WTC11 (cell line): ENCODE results near the gene SLC2A5. TPM values are rescaled to one million over a fixed set of nuclear protein-coding genes. Genes with fewer than 3 reads are reported as not detected.

Source experiments
- ATAC-seq: fragments of 200-7000 bp; cut with Tn5 transposase; 2 replicates; pipeline ENCODE4 v1.10.0; 2021; ENCODE audit warnings: mild to moderate bottlenecking, moderate library complexity
- CTCF ChIA-PET: fragments of 300-600 bp; sonication (Branson Sonifier 250); formaldehyde crosslinking; loops from one replicate; lab custom pipeline; 2021; ENCODE audit warnings: antibody characterized with exemption; lab: Charles Lee
- POLR2A ChIA-PET: fragments of 350-600 bp; sonication (Branson Sonifier 250); formaldehyde crosslinking; loops from one replicate; lab custom pipeline; 2021; ENCODE audit warnings: antibody characterized with exemption; lab: Charles Lee
- DNase-seq: peaks from one replicate; pipeline ENCODE4 v3.0.0; 2021; ENCODE audit warnings: low spot score
- H3K27ac Mint-ChIP-seq: 2 replicates; pipeline ENCODE4 v1.8.0; 2021; ENCODE audit warnings: mixed read lengths
- H3K27me3 Mint-ChIP-seq: 2 replicates; pipeline ENCODE4 v1.8.0; 2021; ENCODE audit warnings: low read depth, mild to moderate bottlenecking, moderate library complexity, mixed read lengths
- H3K36me3 Mint-ChIP-seq: 2 replicates; pipeline ENCODE4 v1.8.0; 2021; ENCODE audit warnings: mixed read lengths
- H3K4me1 Mint-ChIP-seq: 2 replicates; pipeline ENCODE4 v1.8.0; 2022; ENCODE audit warnings: mixed read lengths
- H3K4me3 Mint-ChIP-seq: 2 replicates; pipeline ENCODE4 v1.8.0; 2021; ENCODE audit warnings: mild to moderate bottlenecking, moderate library complexity, mixed read lengths
- H3K9me3 Mint-ChIP-seq: 2 replicates; pipeline ENCODE4 v1.8.0; 2021; ENCODE audit warnings: mixed read lengths
- AR ChIP-seq: fragments of 250-450 bp; sonication (Bioruptor Pico); IDR thresholded peaks from 2 replicates; pipeline ENCODE4 v1.9.0; 2021; ENCODE audit warnings: mild to moderate bottlenecking
- CBFB ChIP-seq: sonication (generic); formaldehyde crosslinking; IDR thresholded peaks from 2 replicates; pipeline ENCODE4 v1.8.1; 2022; ENCODE audit warnings: mild to moderate bottlenecking, low read depth, missing genetic modification reagents
- CDX4 ChIP-seq: fragments of 250-450 bp; sonication (Bioruptor Pico); IDR thresholded peaks from 2 replicates; pipeline ENCODE4 v1.9.0; 2021; ENCODE audit warnings: moderate library complexity, mild to moderate bottlenecking, inconsistent platforms, borderline replicate concordance
- CTCF ChIP-seq: fragments of 200-600 bp; IDR thresholded peaks from 2 replicates; pipeline ENCODE4 v1.8.0; 2022; ENCODE audit warnings: antibody characterized with exemption
- EMX1 ChIP-seq: fragments of 250-450 bp; sonication (Bioruptor Pico); IDR thresholded peaks from 2 replicates; pipeline ENCODE4 v1.8.0; 2021; ENCODE audit warnings: mild to moderate bottlenecking
- ESRRA ChIP-seq: sonication (generic); formaldehyde crosslinking; IDR thresholded peaks from 2 replicates; pipeline ENCODE4 v1.8.1; 2022; ENCODE audit warnings: mild to moderate bottlenecking, missing genetic modification reagents, borderline replicate concordance
- ETV6 ChIP-seq: sonication (generic); formaldehyde crosslinking; IDR thresholded peaks from 2 replicates; pipeline ENCODE4 v1.8.1; 2022; ENCODE audit warnings: mild to moderate bottlenecking, missing genetic modification reagents
- FOXP1 ChIP-seq: sonication (generic); formaldehyde crosslinking; IDR thresholded peaks from 2 replicates; pipeline ENCODE4 v1.8.0; 2022; ENCODE audit warnings: missing genetic modification reagents, mild to moderate bottlenecking, moderate library complexity, borderline replicate concordance
- GRHL2 ChIP-seq: fragments of 250-450 bp; sonication (Bioruptor Pico); IDR thresholded peaks from 2 replicates; pipeline ENCODE4 v1.8.0; 2022; ENCODE audit warnings: mild to moderate bottlenecking, moderate library complexity; ENCODE audit not compliant: insufficient replicate concordance, severe bottlenecking
- JUN ChIP-seq: sonication (generic); formaldehyde crosslinking; IDR thresholded peaks from 2 replicates; pipeline ENCODE4 v1.8.0; 2023; ENCODE audit warnings: mild to moderate bottlenecking, missing genetic modification reagents
- MXD4 ChIP-seq: fragments of 250-450 bp; sonication (Bioruptor Pico); IDR thresholded peaks from 2 replicates; pipeline ENCODE4 v1.8.0; 2021; ENCODE audit warnings: mild to moderate bottlenecking, moderate library complexity, borderline replicate concordance
- NFE2L1 ChIP-seq: sonication (generic); formaldehyde crosslinking; IDR thresholded peaks from 2 replicates; pipeline ENCODE4 v1.8.1; 2023; ENCODE audit warnings: missing genetic modification reagents
- NFYB ChIP-seq: sonication (generic); formaldehyde crosslinking; conservative IDR thresholded peaks from 2 replicates; pipeline ENCODE4 v1.8.0; 2022; ENCODE audit warnings: low read depth, missing genetic modification reagents
- OVOL2 ChIP-seq: fragments of 250-450 bp; sonication (Bioruptor Pico); IDR thresholded peaks from 2 replicates; pipeline ENCODE4 v1.9.0; 2021; ENCODE audit warnings: mild to moderate bottlenecking, borderline replicate concordance
- PRRX2 ChIP-seq: fragments of 250-450 bp; sonication (Bioruptor Pico); IDR thresholded peaks from 2 replicates; pipeline ENCODE4 v1.8.0; 2021; ENCODE audit warnings: mild to moderate bottlenecking
- SMAD3 ChIP-seq: sonication (generic); formaldehyde crosslinking; IDR thresholded peaks from 2 replicates; pipeline ENCODE4 v1.8.0; 2022; ENCODE audit warnings: missing genetic modification reagents, mild to moderate bottlenecking, borderline replicate concordance
- SOX15 ChIP-seq: fragments of 250-450 bp; sonication (Bioruptor Pico); IDR thresholded peaks from 2 replicates; pipeline ENCODE4 v1.9.0; 2021; ENCODE audit warnings: mild to moderate bottlenecking
- STAT6 ChIP-seq: sonication (generic); formaldehyde crosslinking; conservative IDR thresholded peaks from 2 replicates; pipeline ENCODE4 v1.8.1; 2023; ENCODE audit warnings: mild to moderate bottlenecking, low read depth, missing genetic modification reagents, moderate library complexity
- TP53 ChIP-seq: sonication (generic); formaldehyde crosslinking; IDR thresholded peaks from 2 replicates; pipeline ENCODE4 v1.8.1; 2023; ENCODE audit warnings: mild to moderate bottlenecking, missing genetic modification reagents
- USF2 ChIP-seq: sonication (generic); formaldehyde crosslinking; IDR thresholded peaks from 2 replicates; pipeline ENCODE4 v1.8.1; 2023; ENCODE audit warnings: mild to moderate bottlenecking, missing genetic modification reagents, moderate library complexity
- ZBTB43 ChIP-seq: sonication (generic); formaldehyde crosslinking; IDR thresholded peaks from 2 replicates; pipeline ENCODE4 v1.8.1; 2023; ENCODE audit warnings: mild to moderate bottlenecking, missing genetic modification reagents
- ZNF219 ChIP-seq: sonication (generic); formaldehyde crosslinking; IDR thresholded peaks from 2 replicates; pipeline ENCODE4 v1.8.0; 2023; ENCODE audit warnings: missing genetic modification reagents, mild to moderate bottlenecking, borderline replicate concordance
- total RNA-seq: library from RNA; stranded (reverse); gene quantifications from 3 replicates; pipeline ENCODE4 v1.2.3, GENCODE V29; 2021

Gene SLC2A5
- total RNA-seq, 1 experiment from 2014 or later = 0.04 TPM

- H3K4me1 Mint-ChIP-seq = peaks cover 11% of the 10 kb centered on the region
- H3K4me3 Mint-ChIP-seq = no peak overlapping the region
- ATAC-seq = no peak
- peaks cover 4% of the 10 kb centered on the region; the same call in 1 of the 2 replicates for H3K9me3 Mint-ChIP-seq
- no peaks in the 10 kb centered on the region for H3K27me3 Mint-ChIP-seq
- DNase-seq = no peak
- ChIA-PET POLR2A (interaction anchor here (0.6 kb wide), 1 partner anchor 655 kb away, joined by 3 read pairs; no protein-coding TSS in a partner anchor), CTCF (no interaction called here)
- H3K36me3 Mint-ChIP-seq = no peaks in the 10 kb centered on the region
- no peak for TF ChIP-seq ESRRA
- no peak for TF ChIP-seq CBFB (CRISPR knock-in tag)
- TF ChIP-seq USF2 = no peak
- no peak for TF ChIP-seq ETV6 (CRISPR knock-in tag)
- no peak for TF ChIP-seq CTCF
- TF ChIP-seq OVOL2 = no peak
- TF ChIP-seq FOXP1 (CRISPR knock-in tag) = no peak
- no peak for TF ChIP-seq ZBTB43 (CRISPR knock-in tag)
- TF ChIP-seq NFE2L1 (CRISPR knock-in tag) = no peak
- TF ChIP-seq AR (CRISPR knock-in tag) = no peak
- H3K27ac Mint-ChIP-seq = no peak overlapping the region
These were observed 9.3 kb downstream of the SLC2A5 start for GRCh38 chr1:9059891-9060744.

GRCh38 chr1:9058465-9058864 lies 11.0 kb downstream of the SLC2A5 start:
- ChIA-PET CTCF (interaction anchor here (0.9 to 1.9 kb wide), 5 partner anchors 11 to 209 kb away, joined by 3 to 12 read pairs (median 5); no protein-coding TSS in a partner anchor), POLR2A (no interaction called here)
- DNase-seq = no peak
- Mint-ChIP-seq H3K9me3 (peaks cover 4% of the 10 kb centered on the region; the same call in 1 of the 2 replicates), H3K27me3 (no peaks in the 10 kb centered on the region), H3K4me3 (no peak overlapping the region), H3K36me3 (no peaks in the 10 kb centered on the region), H3K27ac (no peak overlapping the region), H3K4me1 (0 out of 2 replicates have a peak, but pooled peaks cover 2% of the 10 kb centered on the region)
- no peak for ATAC-seq
- TF ChIP-seq GRHL2 (CRISPR knock-in tag) (no peak), CDX4 (CRISPR knock-in tag) (no peak), ZNF219 (CRISPR knock-in tag) (no peak), OVOL2 (no peak), JUN (CRISPR knock-in tag) (no peak), PRRX2 (CRISPR knock-in tag) (no peak), NFYB (CRISPR knock-in tag) (no peak), SMAD3 (CRISPR knock-in tag) (no peak), TP53 (CRISPR knock-in tag) (no peak), STAT6 (CRISPR knock-in tag) (no peak), SOX15 (no peak), EMX1 (CRISPR knock-in tag) (no peak), MXD4 (CRISPR knock-in tag) (no peak)
